Natural killer cell (primary cell): ENCODE results near the gene PRSS33. TPM values are rescaled to one million over a fixed set of nuclear protein-coding genes. Genes with fewer than 3 reads are reported as not detected.

Experiments used
- ATAC-seq, 3 donors: fragments of 150-1000 bp in 2 of 3; fragments of 200-7000 bp in 1 of 3; cut with Tn5 transposase; 1 replicate in 1 of 3; 2 replicates in 2 of 3; pipeline ENCODE4 v1.10.0; 2021; ENCODE audit warnings: mild to moderate bottlenecking in 2 of 3, moderate library complexity in 2 of 3
- DNase-seq, 2 donors: peaks; one replicate each; pipeline versions ENCODE4 v3.0.0 to v3.0.0-alpha.2; 2013 to 2021; ENCODE audit warnings: mixed read lengths in 1 of 2
- H3K27ac ChIP-seq: one replicate; pipeline ENCODE4 v1.5.1; 2013; ENCODE audit warnings: mild to moderate bottlenecking, low read length
- H3K27me3 ChIP-seq: one replicate; pipeline ENCODE4 v1.6.1; 2013; ENCODE audit warnings: low read length; ENCODE audit not compliant: control insufficient read depth, insufficient read depth
- H3K36me3 ChIP-seq: one replicate; pipeline ENCODE4 v1.6.1; 2013; ENCODE audit warnings: low read length; ENCODE audit not compliant: control insufficient read depth, insufficient read depth
- H3K4me1 ChIP-seq: one replicate; pipeline ENCODE4 v1.6.1; 2013; ENCODE audit warnings: low read length; ENCODE audit not compliant: control insufficient read depth, insufficient read depth
- H3K4me3 ChIP-seq: one replicate; pipeline ENCODE4 v1.5.1; 2013; ENCODE audit warnings: low read length
- H3K9me3 ChIP-seq: one replicate; pipeline ENCODE4 v1.6.1; 2013; ENCODE audit warnings: low read length; ENCODE audit not compliant: control insufficient read depth, insufficient read depth
- H3K27ac Mint-ChIP-seq, 2 donors: one replicate each; pipeline ENCODE4 v1.8.0; 2022; ENCODE audit warnings: mild to moderate bottlenecking in 2 of 2, mixed read lengths in 2 of 2, moderate library complexity in 1 of 2
- H3K27me3 Mint-ChIP-seq, 2 donors: one replicate each; pipeline ENCODE4 v1.8.0; 2022; ENCODE audit warnings: low read depth in 2 of 2, mixed read lengths in 2 of 2
- H3K36me3 Mint-ChIP-seq: one replicate; pipeline ENCODE4 v1.8.0; 2022; ENCODE audit warnings: mixed read lengths
- H3K4me1 Mint-ChIP-seq, 2 donors: one replicate each; pipeline ENCODE4 v1.8.0; 2022; ENCODE audit warnings: mixed read lengths in 2 of 2
- H3K4me3 Mint-ChIP-seq: one replicate; pipeline ENCODE4 v1.8.0; 2022; ENCODE audit warnings: mild to moderate bottlenecking, moderate library complexity, mixed read lengths
- H3K9me3 Mint-ChIP-seq, 2 donors: one replicate each; pipeline ENCODE4 v1.8.0; 2022; ENCODE audit warnings: mixed read lengths in 2 of 2
- WGBS: methylation state at CpG from one replicate; pipeline ENCODE4 v1.1.7; 2013; ENCODE audit warnings: missing lambda C conversion rate; ENCODE audit not compliant: insufficient coverage; 5-methylcytosine and 5-hydroxymethylcytosine counted together
- intact Hi-C: fragments of 100-400 bp; cut with micrococcal nuclease; formaldehyde crosslinking; loops from one replicate; pipeline ENCODE4 v1.14.2; 2022
- total RNA-seq, 4 donors: library from RNA; stranded (reverse); fragments of 120-200 nt in 1 of 4; gene quantifications; one replicate each; pipeline versions ENCODE4 v1.2.3 to v1.2.4, GENCODE V29; 2013 to 2022
- TF ChIP-seq, protein P1 (sequence below): fragments of 200-600 bp; IDR thresholded peaks from one replicate; pipeline ENCODE4 v1.8.0; 2022; ENCODE audit warnings: antibody characterized with exemption

Gene PRSS33
- total RNA-seq, 3 donors from 2014 or later (not counting 1 experiment from before 2014, with no cell fraction given), result 0.20 to 0.63 (median 0.54) TPM

- H3K36me3 Mint-ChIP-seq, result no peaks in the 10 kb centered on the region
- whole genome bisulfite sequencing, result 98% methylated on average over 4 of the region's 4 CpGs
- TF ChIP-seq, protein P1, sequence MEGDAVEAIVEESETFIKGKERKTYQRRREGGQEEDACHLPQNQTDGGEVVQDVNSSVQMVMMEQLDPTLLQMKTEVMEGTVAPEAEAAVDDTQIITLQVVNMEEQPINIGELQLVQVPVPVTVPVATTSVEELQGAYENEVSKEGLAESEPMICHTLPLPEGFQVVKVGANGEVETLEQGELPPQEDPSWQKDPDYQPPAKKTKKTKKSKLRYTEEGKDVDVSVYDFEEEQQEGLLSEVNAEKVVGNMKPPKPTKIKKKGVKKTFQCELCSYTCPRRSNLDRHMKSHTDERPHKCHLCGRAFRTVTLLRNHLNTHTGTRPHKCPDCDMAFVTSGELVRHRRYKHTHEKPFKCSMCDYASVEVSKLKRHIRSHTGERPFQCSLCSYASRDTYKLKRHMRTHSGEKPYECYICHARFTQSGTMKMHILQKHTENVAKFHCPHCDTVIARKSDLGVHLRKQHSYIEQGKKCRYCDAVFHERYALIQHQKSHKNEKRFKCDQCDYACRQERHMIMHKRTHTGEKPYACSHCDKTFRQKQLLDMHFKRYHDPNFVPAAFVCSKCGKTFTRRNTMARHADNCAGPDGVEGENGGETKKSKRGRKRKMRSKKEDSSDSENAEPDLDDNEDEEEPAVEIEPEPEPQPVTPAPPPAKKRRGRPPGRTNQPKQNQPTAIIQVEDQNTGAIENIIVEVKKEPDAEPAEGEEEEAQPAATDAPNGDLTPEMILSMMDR, result no peak
- no peak overlapping the region for H3K27ac ChIP-seq
- no peaks in the 10 kb centered on the region for H3K27me3 ChIP-seq
- intact Hi-C loops, result no loop called here
- no peaks in the 10 kb centered on the region for H3K36me3 ChIP-seq
- DNase-seq, result no peak
- H3K4me3 ChIP-seq, result no peak overlapping the region
- H3K4me3 Mint-ChIP-seq, result no peak overlapping the region
- peaks cover 0 to 3% of the 10 kb centered on the region in 2 donors for H3K9me3 Mint-ChIP-seq
- no peaks in the 10 kb centered on the region for H3K4me1 Mint-ChIP-seq
- H3K4me1 ChIP-seq, result no peaks in the 10 kb centered on the region
- H3K9me3 ChIP-seq, result peaks cover 6% of the 10 kb centered on the region
- peaks cover 0 to 17% of the 10 kb centered on the region in 2 donors for H3K27me3 Mint-ChIP-seq
- no peak for ATAC-seq
- no peak overlapping the region for H3K27ac Mint-ChIP-seq
Observed at GRCh38 chr16:2804728-2805127, 17.4 kb upstream of the PRSS33 start.

DNA sequence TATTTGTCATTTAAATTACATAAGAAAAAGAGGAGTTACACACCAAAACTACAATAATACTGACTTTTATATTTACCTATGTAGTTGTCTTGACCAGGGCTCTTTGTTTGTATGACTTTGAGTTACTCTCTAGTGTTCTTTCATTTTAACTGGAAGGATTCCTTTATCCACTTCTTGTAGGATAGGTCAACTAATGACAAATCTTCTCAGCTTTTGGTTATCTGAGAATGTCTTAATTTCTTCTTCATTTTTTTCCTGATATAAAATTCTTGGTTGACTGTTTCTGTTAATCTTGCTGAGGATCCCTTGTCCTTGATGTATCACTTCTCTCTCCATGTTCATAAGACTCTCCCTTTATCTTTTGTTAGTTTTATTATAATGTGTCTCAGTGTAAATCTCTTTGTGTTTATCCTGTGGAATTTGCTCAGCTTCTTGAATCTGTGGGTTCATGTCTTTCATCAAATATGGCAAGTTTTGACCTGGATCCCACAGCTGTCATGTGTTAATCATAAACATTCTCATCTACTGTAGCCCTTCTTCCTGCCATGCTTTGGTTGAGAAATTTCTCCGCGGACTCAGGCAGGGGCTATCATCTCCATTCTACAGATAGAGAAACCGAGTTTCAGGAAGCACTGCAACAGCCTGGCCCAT is 16.3 kb upstream of the PRSS33 start:
- WGBS, result 89% methylated on average over 3 of the region's 3 CpGs
- H3K4me1 Mint-ChIP-seq, result no peaks in the 10 kb centered on the region
- H3K27me3 ChIP-seq, result no peaks in the 10 kb centered on the region
- DNase-seq, result no peak
- peaks cover 0 to 15% of the 10 kb centered on the region in 2 donors for H3K27me3 Mint-ChIP-seq
- no peaks in the 10 kb centered on the region for H3K36me3 Mint-ChIP-seq
- H3K4me3 ChIP-seq, result no peak overlapping the region
- no peak overlapping the region for H3K4me3 Mint-ChIP-seq
- TF ChIP-seq, protein P1, result no peak
- no peak overlapping the region for H3K27ac Mint-ChIP-seq
- no peak for ATAC-seq
- no peaks in the 10 kb centered on the region for H3K36me3 ChIP-seq
- no peak overlapping the region for H3K27ac ChIP-seq
- intact Hi-C loops, result no loop called here
- H3K9me3 ChIP-seq, result peaks cover 6% of the 10 kb centered on the region
- peaks cover 0 to 3% of the 10 kb centered on the region in 2 donors for H3K9me3 Mint-ChIP-seq
- H3K4me1 ChIP-seq, result no peaks in the 10 kb centered on the region

DNA sequence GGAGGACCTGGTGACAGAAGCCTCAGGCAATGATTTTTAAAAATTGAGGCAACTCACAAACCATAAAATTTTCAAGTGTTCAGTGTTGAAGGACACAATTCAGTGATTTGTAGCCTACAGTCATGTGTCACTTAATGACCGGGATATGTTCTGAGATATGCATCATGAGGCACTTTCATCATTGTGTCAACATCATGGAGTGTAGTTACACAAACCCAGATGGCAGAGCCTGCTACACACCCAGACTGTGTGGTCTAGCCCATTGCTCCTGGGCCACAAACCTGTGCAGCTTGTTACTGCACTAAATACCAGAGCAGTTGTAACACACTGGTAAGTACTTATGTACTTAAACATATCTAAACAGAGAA is 12.5 kb upstream of the PRSS33 start:
- Mint-ChIP-seq H3K4me3 (no peak overlapping the region), H3K27ac (no peak overlapping the region), H3K9me3 (peaks cover 0 to 3% of the 10 kb centered on the region in 2 donors), H3K27me3 (peaks cover 0 to 2% of the 10 kb centered on the region in 2 donors), H3K36me3 (no peaks in the 10 kb centered on the region), H3K4me1 (no peaks in the 10 kb centered on the region)
- 97% methylated on average over 1 of the region's 1 CpG for WGBS
- intact Hi-C loops, result loop anchor here (2.0 kb wide), 1 partner anchor 19 kb away; no protein-coding TSS in a partner anchor
- Histone ChIP-seq H3K4me3 (no peak overlapping the region), H3K27ac (no peak overlapping the region), H3K9me3 (peaks cover 6% of the 10 kb centered on the region), H3K27me3 (no peaks in the 10 kb centered on the region), H3K36me3 (no peaks in the 10 kb centered on the region), H3K4me1 (no peaks in the 10 kb centered on the region)
- ATAC-seq, result no peak
- no peak for DNase-seq
- TF ChIP-seq, protein P1, result no peak
